Breast epithelium (tissue), 4 donors: ENCODE results near the gene ATL1. TPM values are rescaled to one million over a fixed set of nuclear protein-coding genes. Genes with fewer than 3 reads are reported as not detected.

Experiments used
- DNase-seq, 2 donors: peaks; one replicate each; pipeline ENCODE4 v3.0.0-alpha.2; 2019; ENCODE audit warnings: low spot score in 2 of 2
- H3K27ac ChIP-seq, 2 donors: fragments of 200-600 bp; sonication (generic) in 1 of 2; one replicate each; pipeline ENCODE4 v1.5.1; 2016 to 2019; ENCODE audit warnings: mild to moderate bottlenecking in 1 of 2
- H3K27me3 ChIP-seq, 2 donors: fragments of 200-600 bp; sonication (generic) in 1 of 2; one replicate each; pipeline versions ENCODE4 v1.5.1 to v1.6.0; 2017 to 2019; ENCODE audit warnings: control low read depth in 1 of 2, mild to moderate bottlenecking in 1 of 2
- H3K36me3 ChIP-seq: fragments of 200-600 bp; one replicate; pipeline ENCODE4 v1.5.1; 2019
- H3K4me1 ChIP-seq, 2 donors: fragments of 200-600 bp; sonication (generic); one replicate each; pipeline ENCODE4 v1.5.1; 2016 to 2019; ENCODE audit warnings: control low read depth in 1 of 2
- H3K4me3 ChIP-seq, 3 donors: fragments of 200-600 bp; sonication (generic); 1 replicate in 2 of 3; 2 replicates in 1 of 3; pipeline ENCODE4 v1.5.1; 2016 to 2019; ENCODE audit warnings: mild to moderate bottlenecking in 3 of 3, moderate library complexity in 2 of 3
- H3K9me3 ChIP-seq, 2 donors: fragments of 200-600 bp; sonication (generic) in 1 of 2; one replicate each; pipeline ENCODE4 v1.5.1; 2016 to 2019; ENCODE audit warnings: control low read depth in 1 of 2
- POLR2A ChIP-seq: fragments of 450-650 bp; IDR thresholded peaks from one replicate; pipeline ENCODE4 v1.6.1; 2016; ENCODE audit warnings: antibody characterized with exemption, mild to moderate bottlenecking, moderate library complexity
- POLR2AphosphoS5 ChIP-seq, 3 donors: sonication (generic); formaldehyde crosslinking; IDR thresholded peaks; one replicate each; pipeline ENCODE4 v1.6.1; 2017; ENCODE audit warnings: antibody characterized with exemption in 3 of 3
- intact Hi-C: fragments of 100-400 bp; cut with DNase I; formaldehyde crosslinking; loops from one replicate; pipeline ENCODE4 v1.15.1; 2023; ENCODE audit warnings: low total_unique reads
- total RNA-seq, 3 donors: library from RNA; depleted of rRNA; stranded (reverse); fragments of >200 nt; gene quantifications; one replicate each; pipeline ENCODE4 v1.1.0, GENCODE V29; 2016
- TF ChIP-seq, protein P1 (sequence below), 3 donors: fragments of 450-650 bp; IDR thresholded peaks; one replicate each; pipeline ENCODE4 v1.5.1; 2016 to 2017; ENCODE audit warnings: antibody characterized with exemption in 3 of 3, mild to moderate bottlenecking in 3 of 3, moderate library complexity in 3 of 3

Gene ATL1
- total RNA-seq, 3 donors from 2014 or later: 10.4 to 23.7 (median 22.0) TPM

DNA sequence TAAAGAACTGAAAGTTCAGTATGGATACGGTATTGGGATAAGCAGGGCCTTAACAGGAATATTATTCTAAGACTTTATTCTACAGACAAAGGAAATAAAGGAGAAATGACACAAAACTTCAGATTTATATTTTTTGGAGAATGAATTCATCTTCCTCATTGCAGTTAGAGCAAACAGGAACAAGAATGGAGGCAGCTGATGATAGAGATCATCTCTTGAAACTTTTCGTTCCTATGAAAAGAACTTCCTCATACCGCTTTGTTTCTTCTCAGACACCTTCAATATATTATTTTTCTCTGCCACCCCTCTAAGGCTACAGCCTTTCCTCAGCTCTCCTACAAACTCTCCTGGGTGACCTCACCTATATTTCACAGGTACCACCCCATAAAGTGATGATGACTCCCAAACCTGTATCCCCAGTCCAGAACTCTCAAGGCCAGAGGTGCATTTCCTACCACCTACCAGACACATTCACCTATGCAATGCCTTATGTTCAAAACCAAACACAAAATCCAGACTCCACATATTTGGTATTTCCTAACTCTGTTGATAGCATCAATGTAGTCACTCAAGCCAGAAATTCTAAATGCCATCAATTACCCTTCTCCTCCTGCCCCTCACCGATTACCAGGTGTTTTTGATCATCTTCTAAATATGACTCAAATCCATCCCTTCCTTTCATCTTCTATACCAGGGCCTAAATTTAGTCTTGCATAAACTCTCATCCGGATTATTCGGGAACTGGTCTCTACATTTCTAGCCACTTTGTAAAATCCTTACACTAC is 35.0 kb upstream of the ATL1 start:
- H3K4me1 ChIP-seq: peaks cover 0 to 19% of the 10 kb centered on the region in 2 donors
- H3K9me3 ChIP-seq: no peaks in the 10 kb centered on the region
- TF ChIP-seq, protein P1, sequence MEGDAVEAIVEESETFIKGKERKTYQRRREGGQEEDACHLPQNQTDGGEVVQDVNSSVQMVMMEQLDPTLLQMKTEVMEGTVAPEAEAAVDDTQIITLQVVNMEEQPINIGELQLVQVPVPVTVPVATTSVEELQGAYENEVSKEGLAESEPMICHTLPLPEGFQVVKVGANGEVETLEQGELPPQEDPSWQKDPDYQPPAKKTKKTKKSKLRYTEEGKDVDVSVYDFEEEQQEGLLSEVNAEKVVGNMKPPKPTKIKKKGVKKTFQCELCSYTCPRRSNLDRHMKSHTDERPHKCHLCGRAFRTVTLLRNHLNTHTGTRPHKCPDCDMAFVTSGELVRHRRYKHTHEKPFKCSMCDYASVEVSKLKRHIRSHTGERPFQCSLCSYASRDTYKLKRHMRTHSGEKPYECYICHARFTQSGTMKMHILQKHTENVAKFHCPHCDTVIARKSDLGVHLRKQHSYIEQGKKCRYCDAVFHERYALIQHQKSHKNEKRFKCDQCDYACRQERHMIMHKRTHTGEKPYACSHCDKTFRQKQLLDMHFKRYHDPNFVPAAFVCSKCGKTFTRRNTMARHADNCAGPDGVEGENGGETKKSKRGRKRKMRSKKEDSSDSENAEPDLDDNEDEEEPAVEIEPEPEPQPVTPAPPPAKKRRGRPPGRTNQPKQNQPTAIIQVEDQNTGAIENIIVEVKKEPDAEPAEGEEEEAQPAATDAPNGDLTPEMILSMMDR (IDR thresholded peaks at IDR 0.05): no peak
- TF ChIP-seq POLR2A (no peak), POLR2AphosphoS5 (IDR thresholded peaks at IDR 0.05) (no peak)
- H3K36me3 ChIP-seq: no peaks in the 10 kb centered on the region
- H3K27ac ChIP-seq: no peak overlapping the region
- no peak overlapping the region for H3K4me3 ChIP-seq
- no peaks in the 10 kb centered on the region for H3K27me3 ChIP-seq
- DNase-seq: no peak
- intact Hi-C loops: no loop called here

DNA sequence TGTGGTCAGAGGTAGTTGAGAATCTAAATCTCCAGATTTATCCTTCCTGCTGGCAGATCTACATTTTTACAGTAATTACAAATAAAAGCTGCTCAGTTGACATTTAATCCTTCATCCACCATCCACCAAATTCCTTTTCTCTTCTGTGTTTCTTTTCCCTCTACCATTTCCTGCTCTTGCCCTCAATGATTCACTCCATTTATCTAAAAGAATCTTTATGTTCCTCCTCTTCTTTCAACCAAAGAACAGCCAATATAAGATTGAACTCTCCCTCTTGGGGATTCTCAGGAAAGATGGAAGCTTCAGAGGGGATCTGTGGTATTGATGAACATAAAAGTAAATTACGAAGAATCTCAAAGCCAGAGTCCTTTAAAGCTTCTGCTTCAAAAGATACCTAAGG is 31.9 kb upstream of the ATL1 start:
- intact Hi-C loops: no loop called here
- DNase-seq: no peak
- H3K27me3 ChIP-seq: no peaks in the 10 kb centered on the region
- H3K4me1 ChIP-seq: peaks cover 0 to 15% of the 10 kb centered on the region in 2 donors
- no peak overlapping the region for H3K4me3 ChIP-seq
- no peaks in the 10 kb centered on the region for H3K9me3 ChIP-seq
- TF ChIP-seq, protein P1 (IDR thresholded peaks at IDR 0.05): no peak
- TF ChIP-seq POLR2AphosphoS5 (IDR thresholded peaks at IDR 0.05): no peak
- TF ChIP-seq POLR2A: no peak
- no peak overlapping the region for H3K27ac ChIP-seq
- no peaks in the 10 kb centered on the region for H3K36me3 ChIP-seq

DNA sequence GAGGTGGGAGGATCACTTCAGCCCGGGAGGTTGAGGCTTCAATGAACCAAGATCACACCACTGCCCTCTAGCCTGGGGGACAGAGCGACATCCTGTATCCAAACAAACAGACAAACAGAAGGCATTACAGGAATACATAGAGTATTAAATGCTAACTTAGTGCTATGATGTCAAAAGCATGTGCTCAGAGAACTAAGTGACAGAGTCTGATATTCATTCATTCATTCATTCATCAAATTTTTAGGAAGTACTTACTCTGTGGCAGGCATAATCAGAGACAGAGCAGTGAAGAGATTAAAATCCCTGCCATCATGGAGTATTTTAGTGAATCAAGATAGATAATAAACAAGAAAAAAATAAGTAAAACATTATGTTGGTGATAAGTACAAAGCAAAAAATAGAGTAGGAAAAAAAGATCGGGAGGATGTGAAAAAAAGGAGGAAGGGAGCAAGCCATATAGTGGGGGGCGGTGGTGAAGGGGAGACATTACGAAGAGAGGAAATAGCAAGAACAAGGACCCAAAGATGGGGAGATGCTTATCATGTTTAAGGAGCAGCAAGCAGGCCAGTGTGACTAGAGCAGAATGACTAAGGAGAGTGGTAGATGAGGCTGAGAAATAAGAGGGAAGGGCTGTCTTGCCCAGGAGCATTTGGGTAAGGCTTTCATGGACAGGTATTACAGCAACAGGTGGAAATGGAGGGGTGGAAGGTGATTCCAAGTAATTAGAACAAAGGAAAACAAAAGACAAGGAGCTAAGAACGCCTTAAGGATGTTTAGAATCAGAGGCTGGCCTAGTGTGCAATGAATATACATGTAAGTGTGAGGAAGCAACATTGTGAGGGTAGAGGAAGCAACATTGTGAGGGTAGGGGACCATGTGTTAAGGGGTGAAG is 30.4 kb upstream of the ATL1 start:
- TF ChIP-seq, protein P1 (IDR thresholded peaks at IDR 0.05): no peak
- TF ChIP-seq POLR2AphosphoS5 (IDR thresholded peaks at IDR 0.05): no peak
- TF ChIP-seq POLR2A: no peak
- H3K27ac ChIP-seq: peak overlapping the region; percentile 16 to 42
- DNase-seq: no peak
- H3K4me1 ChIP-seq: peaks cover 0 to 18% of the 10 kb centered on the region in 2 donors
- H3K27me3 ChIP-seq: no peaks in the 10 kb centered on the region
- peak overlapping the region in 1 of 3 donors; percentile 98 for H3K4me3 ChIP-seq
- H3K36me3 ChIP-seq: no peaks in the 10 kb centered on the region
- intact Hi-C loops: no loop called here
- no peaks in the 10 kb centered on the region for H3K9me3 ChIP-seq

DNA sequence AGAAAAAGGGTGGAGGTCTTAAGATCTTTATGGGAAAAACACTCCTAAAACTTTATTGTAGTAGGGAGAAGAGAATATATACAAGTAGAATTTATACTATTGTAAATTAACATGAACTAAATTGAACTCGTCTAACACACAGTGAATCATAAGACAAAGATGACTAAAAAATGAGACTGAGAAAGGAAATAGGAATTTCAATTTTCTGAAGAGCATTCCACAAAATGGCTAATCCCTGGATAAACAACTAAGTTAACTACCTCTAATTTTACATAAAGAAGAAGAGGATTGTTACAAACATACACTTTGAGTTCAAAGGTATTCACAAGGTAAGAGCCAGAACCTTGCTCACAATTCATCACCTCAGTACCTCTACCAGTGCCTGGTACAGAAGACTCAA is 29.6 kb upstream of the ATL1 start:
- H3K9me3 ChIP-seq: no peaks in the 10 kb centered on the region
- H3K36me3 ChIP-seq: no peaks in the 10 kb centered on the region
- intact Hi-C loops: no loop called here
- no peak for DNase-seq
- no peak for TF ChIP-seq POLR2A
- TF ChIP-seq POLR2AphosphoS5 (IDR thresholded peaks at IDR 0.05): no peak
- TF ChIP-seq, protein P1 (IDR thresholded peaks at IDR 0.05): no peak
- H3K27me3 ChIP-seq: no peaks in the 10 kb centered on the region
- peak overlapping the region; percentile 82 to 98 (median 98) for H3K4me3 ChIP-seq
- H3K4me1 ChIP-seq: peaks cover 0 to 18% of the 10 kb centered on the region in 2 donors
- peak overlapping the region; percentile 42 to 99 for H3K27ac ChIP-seq
